SIG-M5 (cell line): ENCODE measurements around the gene HNRNPAB.

Experiments used
- DNase-seq: peaks from one replicate; lab custom pipeline; 2025; lab: John Stamatoyannopoulos, UW

HNRNPAB gene

GRCh38 chr5:178204182-178204934, at the start of gene HNRNPAB:
Gene HNRNPAB, plus strand, starts transcription at chr5:178204533. Its CDS starts 305 bp downstream, at chr5:178204838.
- peak; percentile 60 for DNase-seq

DNA sequence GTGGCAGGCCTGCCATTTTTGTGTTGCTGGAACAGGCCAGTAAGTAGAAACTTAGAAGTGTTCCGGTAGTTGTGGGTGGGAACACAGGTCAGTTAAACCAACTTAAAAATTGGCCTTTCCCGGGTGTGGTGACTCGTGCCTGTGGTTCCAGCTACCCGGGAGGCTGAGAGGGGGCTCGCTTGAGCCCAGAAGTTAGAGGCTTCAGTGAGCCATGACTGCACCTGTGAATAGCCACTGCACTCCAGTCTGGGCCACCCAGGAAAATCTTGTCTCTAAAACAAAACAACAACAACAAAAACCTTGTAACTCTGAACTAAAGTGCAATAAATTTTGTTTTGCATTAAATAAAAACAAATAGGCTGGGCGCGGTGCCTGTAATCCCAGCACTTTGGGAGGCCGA, 49.3 kb upstream of the HNRNPAB start:
- DNase-seq = no peak

DNA sequence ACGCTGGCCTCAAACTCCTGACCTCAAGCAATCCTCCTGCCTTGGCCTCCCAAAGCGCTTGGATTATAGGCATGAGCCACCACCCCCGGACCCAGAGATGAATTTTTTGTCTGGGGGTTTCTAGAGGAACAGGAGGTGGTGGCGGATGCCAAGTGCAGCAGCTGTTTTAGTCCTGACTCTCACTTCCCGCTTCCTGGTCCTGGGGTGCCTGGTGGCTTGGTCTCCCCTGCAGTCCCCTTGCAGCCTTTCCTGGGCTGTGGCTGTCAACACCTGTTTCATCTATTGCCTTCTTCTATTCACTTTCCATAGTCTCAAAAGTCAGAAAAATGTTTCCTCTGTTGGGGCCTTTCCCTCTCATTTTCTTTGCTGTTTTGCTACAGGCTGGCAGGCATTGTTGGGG, 44.2 kb upstream of the HNRNPAB start:
- DNase-seq = no peak

DNA sequence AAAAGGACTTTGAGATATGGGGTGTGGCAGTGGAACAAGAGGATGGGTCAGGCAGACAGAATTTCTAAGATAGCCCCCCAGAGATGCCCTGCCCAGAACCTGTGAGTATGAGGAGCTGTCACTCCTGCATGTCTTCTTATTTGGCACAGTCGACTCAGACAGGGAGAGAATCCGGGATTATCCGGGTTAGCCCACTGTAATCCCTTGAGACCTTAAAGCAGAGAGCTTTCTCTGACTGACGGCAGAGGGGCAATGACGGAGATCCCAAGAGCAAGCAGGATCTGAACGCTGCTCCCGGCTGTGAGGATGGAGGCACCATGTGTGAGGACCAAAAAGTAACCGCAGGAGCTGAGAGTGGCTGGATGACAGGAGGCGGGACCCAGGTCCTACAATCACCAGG, 41.9 kb upstream of the HNRNPAB start:
- DNase-seq = no peak

DNA sequence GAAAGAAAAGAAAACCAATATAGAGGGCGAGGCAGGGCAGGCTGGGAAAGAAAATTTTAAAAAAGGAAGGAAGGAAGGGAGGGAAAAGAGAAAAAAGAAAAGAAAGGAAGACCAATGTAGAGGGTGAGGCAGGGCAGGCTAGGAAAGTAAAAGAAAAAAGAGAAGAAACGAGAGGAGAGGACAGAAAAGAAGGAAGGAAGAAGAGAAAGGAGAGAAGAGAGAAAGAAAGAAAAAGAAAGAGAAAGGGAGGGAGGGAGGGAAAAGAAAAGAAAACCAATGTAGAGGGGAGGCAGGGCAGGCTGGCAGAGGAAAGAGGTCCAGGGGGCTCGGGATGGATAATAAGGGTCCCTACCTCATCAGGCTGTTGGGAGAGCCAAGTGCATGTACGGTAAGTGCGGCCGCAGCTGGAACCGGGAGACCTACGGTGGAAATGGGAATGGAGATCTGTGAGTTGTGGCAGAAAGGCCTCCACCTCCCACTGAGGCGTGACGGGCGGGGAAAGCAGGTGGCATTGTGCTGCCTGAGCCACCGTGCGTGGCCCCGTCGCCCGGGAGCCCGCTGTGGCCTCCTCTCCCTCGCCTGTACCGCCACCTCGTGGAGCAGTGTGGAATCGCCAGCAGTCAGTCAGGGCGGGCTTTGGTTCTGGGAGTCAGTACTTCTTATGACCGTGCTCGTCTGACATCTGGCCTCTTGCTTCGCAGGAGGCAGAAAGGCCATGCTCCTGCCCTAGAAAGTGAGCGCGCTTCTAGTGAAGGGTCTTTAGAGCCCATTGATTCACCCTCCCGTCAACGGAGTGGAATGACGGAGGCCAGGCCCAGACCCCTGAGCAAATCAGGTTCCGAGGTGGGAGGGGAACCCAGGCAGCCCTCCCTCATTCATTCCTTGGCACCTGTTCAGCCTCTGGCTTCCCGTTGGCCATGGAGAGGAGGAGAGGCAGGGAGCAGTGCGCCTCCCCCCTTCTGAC, 40.3 kb upstream of the HNRNPAB start:
- no peak for DNase-seq

GRCh38 chr5:178165581-178165980, 38.8 kb upstream of the HNRNPAB start:
- no peak for DNase-seq

- no peak for DNase-seq
Observed at GRCh38 chr5:178170455-178170854, 33.9 kb upstream of the HNRNPAB start.

GRCh38 chr5:178174456-178174855, 29.9 kb upstream of the HNRNPAB start:
- no peak for DNase-seq

DNA sequence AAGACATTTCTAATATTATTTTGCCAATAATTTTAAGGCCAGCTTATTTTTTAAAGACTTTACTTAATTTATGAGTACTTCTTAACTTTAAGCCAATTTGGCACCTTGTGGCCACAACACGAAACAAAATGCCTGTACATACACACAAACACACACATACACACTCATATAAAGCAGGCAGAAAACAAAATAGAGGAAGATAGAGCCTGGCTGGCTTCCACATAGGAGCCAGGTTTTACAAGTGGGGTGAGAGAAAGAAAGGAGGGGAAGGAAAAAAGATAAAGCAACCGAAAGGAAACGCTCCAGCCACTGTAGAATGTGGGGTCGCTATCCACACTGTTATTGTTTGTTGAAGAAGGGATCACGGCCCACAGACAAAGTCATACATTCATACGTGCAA, 27.5 kb upstream of the HNRNPAB start:
- DNase-seq = no peak

DNA sequence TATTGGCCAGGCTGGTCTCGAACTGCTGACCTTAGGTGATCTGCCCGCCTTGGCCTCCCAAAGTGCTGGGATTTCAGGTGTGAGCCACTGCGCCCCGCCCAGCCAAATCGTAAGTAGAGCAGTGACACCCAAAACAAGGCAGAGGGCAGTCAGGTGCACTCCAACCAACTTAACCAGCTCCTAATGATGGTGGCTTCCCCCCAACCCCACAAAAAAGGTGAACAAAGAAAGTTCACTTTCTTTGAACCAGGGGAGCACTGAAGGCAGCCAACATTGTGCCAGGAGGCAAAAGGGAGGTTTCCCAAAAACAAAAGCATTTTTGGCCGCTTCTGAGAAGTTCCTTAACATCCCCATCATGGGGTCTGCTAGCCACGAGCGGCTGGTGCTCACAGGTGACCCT, 26.8 kb upstream of the HNRNPAB start:
- no peak for DNase-seq

DNA sequence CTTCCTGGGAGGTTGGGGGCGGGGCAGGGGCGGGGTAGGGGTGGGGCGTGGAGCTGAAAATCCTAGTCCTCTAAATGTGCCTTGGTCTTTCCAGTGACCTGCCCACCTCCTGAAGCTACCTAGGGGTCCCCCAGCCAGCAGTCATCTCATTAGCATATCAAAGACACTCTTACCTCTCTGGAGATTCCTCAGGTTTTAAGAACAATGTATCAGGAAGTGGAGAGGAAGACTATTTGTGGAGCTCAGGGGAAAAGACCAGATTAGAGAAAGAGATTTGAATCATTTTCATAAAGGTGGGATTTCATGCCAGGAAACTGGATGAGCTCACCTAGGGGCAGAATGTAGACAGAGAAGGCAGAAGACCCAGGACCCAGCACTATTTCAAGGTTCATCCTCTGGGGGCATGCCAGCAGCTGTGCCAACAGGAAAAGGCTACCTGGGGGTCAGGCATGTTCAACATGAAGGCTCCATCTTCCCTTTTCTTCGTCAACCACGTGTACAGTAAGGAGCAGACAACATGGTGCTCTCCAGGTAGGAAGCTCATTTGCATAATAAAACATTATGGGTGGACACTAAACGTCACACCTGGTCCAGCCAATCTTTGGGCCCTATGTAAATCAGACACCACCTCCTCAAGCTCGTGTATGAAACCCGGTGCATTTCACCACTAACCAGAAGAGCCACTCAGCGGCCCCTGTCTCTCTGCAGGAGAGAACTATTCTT, 24.0 kb upstream of the HNRNPAB start:
- no peak for DNase-seq

DNA sequence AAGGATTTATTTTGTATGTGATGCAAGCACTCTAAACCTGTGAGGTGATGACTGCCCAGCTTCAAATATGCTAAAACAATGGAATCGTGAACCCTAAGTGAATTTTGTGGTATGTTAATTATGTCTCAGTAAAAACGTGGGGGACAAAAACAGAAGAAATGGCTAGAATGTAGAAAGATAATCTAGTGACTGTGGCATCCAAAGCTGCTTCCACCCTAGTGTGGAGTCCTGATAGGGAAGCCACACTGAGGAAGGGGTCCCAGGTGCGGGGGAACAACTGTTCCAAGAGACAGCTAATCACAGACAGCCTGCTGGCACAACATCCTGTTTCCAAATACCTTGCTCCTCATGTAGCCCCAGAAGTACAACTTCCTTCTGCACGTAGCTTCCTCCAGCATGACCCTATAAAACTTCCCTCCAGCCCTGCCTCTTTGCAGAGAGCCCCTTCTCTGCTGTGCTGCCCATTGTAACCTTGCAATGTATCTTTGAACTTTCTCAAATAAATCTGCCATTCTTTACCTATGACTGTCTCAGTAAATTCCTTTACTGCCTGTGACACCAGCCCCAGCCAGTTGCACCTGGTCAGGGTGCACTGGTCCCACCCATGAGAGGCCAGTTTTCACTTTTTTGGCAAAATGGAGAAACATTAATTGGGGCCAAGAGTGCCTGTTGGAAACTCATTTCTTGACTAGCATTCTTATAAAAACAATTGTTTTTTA, 22.0 kb upstream of the HNRNPAB start:
- peak; percentile 63 for DNase-seq

DNA sequence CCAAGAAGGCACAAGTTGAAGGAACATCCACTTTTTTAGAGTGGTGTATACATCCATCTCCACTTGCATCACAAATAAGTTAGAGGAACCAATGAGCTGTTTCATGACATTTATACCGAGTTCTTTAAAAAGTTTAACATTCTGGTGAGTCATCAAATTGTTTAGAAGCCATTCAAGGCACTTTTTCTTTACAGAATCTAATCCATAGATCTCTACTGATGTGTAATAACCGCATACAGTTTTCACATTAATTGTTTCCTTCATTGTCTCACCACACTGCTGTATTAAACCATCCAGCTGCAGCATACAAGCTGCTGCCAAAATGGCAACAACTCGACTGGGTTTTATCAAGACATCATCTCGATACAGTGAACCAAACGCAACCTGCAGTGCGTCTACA, 17.9 kb upstream of the HNRNPAB start:
- DNase-seq = no peak

DNA sequence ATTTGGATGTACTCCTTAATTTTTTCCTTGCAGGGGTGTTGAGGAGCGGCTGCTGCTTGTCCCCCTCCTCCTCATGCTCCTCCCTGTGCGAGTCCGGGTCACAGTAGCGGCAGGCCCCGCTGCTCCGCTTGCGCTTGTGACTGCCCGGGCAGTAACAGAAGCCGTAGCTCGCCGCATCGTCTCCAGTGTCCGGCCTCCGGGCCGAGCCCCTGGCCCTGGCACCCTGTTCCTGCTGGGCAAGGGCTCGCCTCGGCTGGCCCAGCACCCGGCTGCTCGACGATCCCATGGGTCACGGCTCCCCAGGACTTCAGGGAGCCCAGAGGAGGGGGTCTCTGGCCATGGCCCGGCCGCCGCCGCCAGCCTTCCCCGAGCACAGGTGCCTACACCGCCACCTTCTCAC, 17.3 kb upstream of the HNRNPAB start, which contains the start of gene GMCL2:
TSS of gene GMCL2 (minus strand) at position 358 of the 400 bp plus-strand sequence. CDS start at position 286, 72 bp downstream.
- DNase-seq = no peak

GRCh38 chr5:178189433-178189832, 14.9 kb upstream of the HNRNPAB start:
- DNase-seq = no peak

DNA sequence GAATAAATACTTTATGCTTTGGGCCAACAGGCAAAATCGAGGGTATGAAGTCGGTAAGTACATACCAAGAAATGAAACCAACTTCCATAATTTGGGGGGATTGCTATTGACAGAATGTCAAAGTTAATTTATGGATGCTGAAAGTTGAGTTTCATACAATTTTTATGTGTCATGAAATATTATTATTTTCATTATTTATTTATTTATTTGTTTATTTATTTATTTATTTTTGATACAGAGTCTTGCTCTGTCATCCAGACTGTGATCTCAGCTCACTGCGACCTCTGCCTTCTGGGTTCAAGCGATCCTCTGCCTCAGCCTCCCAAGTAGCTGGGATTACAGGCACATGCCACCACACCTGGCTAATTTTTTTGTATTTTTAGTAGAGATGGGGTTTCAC, 12.7 kb upstream of the HNRNPAB start:
- DNase-seq = no peak

- DNase-seq = no peak
Observed at GRCh38 chr5:178192244-178192643, 12.1 kb upstream of the HNRNPAB start.

- no peak for DNase-seq
Observed at GRCh38 chr5:178192787-178193186, 11.5 kb upstream of the HNRNPAB start.

DNA sequence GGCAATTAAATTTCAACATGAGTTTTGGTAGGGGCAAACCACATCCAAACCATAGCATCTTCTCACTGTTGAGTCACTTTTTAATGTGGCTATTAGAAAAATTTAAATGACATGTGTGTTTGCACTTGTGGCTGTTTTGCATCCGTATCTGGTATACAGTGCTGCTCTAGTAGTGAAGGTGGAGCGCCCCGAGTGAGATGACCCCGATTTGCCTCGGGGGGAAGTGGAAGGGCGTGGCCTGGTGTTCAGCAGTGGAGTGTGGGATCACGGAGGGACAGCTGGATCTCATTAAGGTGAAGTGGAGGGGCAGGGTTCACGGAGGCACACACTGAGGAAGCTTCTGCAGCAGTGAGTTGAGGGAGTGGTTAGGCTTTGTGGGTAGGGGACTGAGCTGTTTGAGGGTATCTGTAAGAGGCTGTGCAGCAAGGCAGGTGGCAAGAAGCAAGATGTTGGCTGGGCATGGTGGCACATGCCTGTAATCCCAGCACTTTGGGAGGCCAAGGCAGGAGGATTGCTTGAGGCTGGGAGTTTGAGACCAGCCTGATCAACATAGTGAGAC, 11.0 kb upstream of the HNRNPAB start:
- no peak for DNase-seq

DNA sequence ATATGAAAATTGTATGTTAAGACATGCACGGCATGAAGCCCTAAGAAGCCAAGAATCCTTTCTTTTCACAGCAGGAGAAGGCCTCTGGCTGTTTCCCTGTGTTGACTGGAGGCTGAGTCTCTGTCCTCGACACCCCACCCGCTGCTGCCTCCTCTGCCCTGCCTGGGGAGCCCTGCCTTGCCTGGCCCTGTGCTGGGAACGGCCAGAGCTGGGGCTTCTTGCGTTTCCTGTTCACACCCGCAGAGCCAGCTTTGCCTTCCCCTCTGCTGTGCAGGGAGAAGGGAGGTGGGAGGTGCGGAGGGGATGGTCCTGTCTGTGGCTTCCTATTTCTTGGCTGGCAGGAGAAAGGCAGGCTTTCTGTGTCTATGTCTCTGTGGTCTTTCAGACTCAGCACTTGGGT, 10.3 kb upstream of the HNRNPAB start:
- DNase-seq = no peak

DNA sequence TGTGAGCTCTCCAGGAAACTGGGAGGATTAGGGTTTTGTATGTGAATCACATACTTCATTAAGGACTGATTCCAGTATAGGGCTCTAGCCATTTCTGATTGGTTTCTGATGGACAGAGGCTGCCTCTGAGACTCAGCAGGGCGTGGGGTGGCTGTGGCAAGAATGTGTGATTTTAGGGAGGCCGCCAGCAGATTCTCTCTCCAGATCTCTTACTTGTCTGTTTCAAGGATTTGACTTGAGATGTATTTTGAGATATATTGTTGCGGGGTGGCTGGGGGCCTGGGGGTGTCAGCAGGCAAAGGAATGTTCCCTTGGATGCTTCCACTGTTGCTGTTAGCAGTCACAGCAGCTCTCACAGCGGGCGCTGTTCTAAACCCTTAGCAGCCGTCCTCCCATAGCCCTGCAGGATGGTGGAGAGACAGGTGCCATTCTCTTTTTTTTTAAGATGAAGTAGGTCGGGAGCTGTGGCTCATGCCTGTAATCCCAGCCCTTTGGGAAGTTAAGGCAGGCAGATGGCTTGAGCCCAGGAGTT, 8.0 kb upstream of the HNRNPAB start:
- DNase-seq = no peak
